Measurements from ENCODE around the gene KLHDC7A. TPM values are rescaled to one million over a fixed set of nuclear protein-coding genes. Genes with fewer than 3 reads are reported as not detected.

The KLHDC7A gene
- total and polyA plus RNA-seq, 2 donors (not counting 3 experiments of a cell fraction or from before 2014, with no cell fraction given) = not detected

- H3K9ac ChIP-seq (replicated peaks; ENCODE audit: extremely low read depth, insufficient read depth, low read length) = no peak overlapping the region
- H3K27me3 ChIP-seq (ENCODE audit: control insufficient read depth in 2 of 2, insufficient read depth in 2 of 2, low read length in 2 of 2) = no peaks in the 10 kb centered on the region
- no peak for TF ChIP-seq JUN (IDR thresholded peaks at IDR 0.05; ENCODE audit: borderline replicate concordance, insufficient read depth, insufficient read length, low read depth)
- no peak for TF ChIP-seq POLR2AphosphoS5 (IDR thresholded peaks at IDR 0.05; ENCODE audit: insufficient read depth, low read depth, low read length)
- no peak for TF ChIP-seq MYC (IDR thresholded peaks at IDR 0.05; ENCODE audit: low read depth, low read length)
- TF ChIP-seq, protein P1, sequence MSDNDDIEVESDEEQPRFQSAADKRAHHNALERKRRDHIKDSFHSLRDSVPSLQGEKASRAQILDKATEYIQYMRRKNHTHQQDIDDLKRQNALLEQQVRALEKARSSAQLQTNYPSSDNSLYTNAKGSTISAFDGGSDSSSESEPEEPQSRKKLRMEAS (IDR thresholded peaks at IDR 0.05; ENCODE audit: insufficient read depth, insufficient read length) = no peak
- TF ChIP-seq FOS (IDR thresholded peaks at IDR 0.05; ENCODE audit: borderline replicate concordance, insufficient read depth, low read length) = no peak
- no peak for TF ChIP-seq CTCF (IDR thresholded peaks at IDR 0.05; ENCODE audit: extremely low read depth in 1 of 2, insufficient read depth in 1 of 2, low read depth in 1 of 2, low read length in 2 of 2)
- TF ChIP-seq POLR2A (IDR thresholded peaks at IDR 0.05; ENCODE audit: low read depth, low read length) = no peak
- no peak for TF ChIP-seq EZH2 (IDR thresholded peaks at IDR 0.05; ENCODE audit: borderline replicate concordance, low read depth, low read length, severe bottlenecking)
- TF ChIP-seq GATA2 (IDR thresholded peaks at IDR 0.05; ENCODE audit: insufficient read depth, insufficient read length, low read depth, low read length) = no peak
- no peak overlapping the region for H2AFZ ChIP-seq (ENCODE audit: low read depth, low read length)
- dilution Hi-C loops (cut with MboI; ENCODE audit: extremely low pct_ligation_motif_present, low sequenced_read_pairs) (no loop called here), intact Hi-C loops (cut with micrococcal nuclease) (no loop called here)
- no peaks in the 10 kb centered on the region for H3K4me1 ChIP-seq (ENCODE audit: control insufficient read depth, extremely low read depth, insufficient read depth, low read length)
- no peaks in the 10 kb centered on the region for H4K20me1 ChIP-seq (replicated peaks; ENCODE audit: control insufficient read depth, extremely low read depth, insufficient read depth, low read length)
- H3K9me3 ChIP-seq (replicated peaks; ENCODE audit: control insufficient read depth, insufficient read depth, low read length) = peaks cover 3% of the 10 kb centered on the region
- ChIA-PET CTCF (no interaction called here), POLR2A (no interaction called here)
- no peak overlapping the region for H3K27ac ChIP-seq (ENCODE audit: insufficient read depth, low read depth, low read length)
- H3K4me2 ChIP-seq (ENCODE audit: insufficient read depth, low read length) = no peak overlapping the region
- FAIRE-seq (no peak), DNase-seq (ENCODE audit: low read depth, low spot score) (no peak)
- no peaks in the 10 kb centered on the region for H3K79me2 ChIP-seq (ENCODE audit: control insufficient read depth, insufficient read depth, low read length)
- H3K9me1 ChIP-seq (replicated peaks; ENCODE audit: control insufficient read depth, extremely low read depth, insufficient read depth, low read length) = no peaks in the 10 kb centered on the region
- no TSS peak for BruUV-seq (replicated peaks)
- H3K36me3 ChIP-seq (ENCODE audit: control insufficient read depth in 2 of 2, extremely low read depth in 1 of 2, insufficient read depth in 2 of 2, low read length in 2 of 2) = no peaks in the 10 kb centered on the region
- H3K4me3 ChIP-seq (replicated peaks in 1 of 3; ENCODE audit: insufficient read depth in 1 of 3, low read depth in 1 of 3, low read length in 3 of 3) = no peak overlapping the region
Measured at GRCh38 chr1:18516473-18516872, 35.7 kb downstream of the KLHDC7A start.

Data from endothelial cell of umbilical vein (primary cell).